ENCODE results near the gene CST3.
"Not testable (repeated sequence)": the region's sequence is repeated elsewhere in the genome, so short reads cannot be mapped to it uniquely, and the experiment has no call there.

CST3 gene, protein sequence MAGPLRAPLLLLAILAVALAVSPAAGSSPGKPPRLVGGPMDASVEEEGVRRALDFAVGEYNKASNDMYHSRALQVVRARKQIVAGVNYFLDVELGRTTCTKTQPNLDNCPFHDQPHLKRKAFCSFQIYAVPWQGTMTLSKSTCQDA

GRCh38 chr20:23637282-23638221 lies at the start of gene CST3:
Gene CST3, minus strand, starts transcription at chr20:23637955. Its CDS starts 93 bp downstream, at chr20:23637862.
- no peak for FAIRE-seq

- no peak for FAIRE-seq
These were observed 48.4 kb upstream of the CST3 start for GRCh38 chr20:23686046-23686750.

DNA sequence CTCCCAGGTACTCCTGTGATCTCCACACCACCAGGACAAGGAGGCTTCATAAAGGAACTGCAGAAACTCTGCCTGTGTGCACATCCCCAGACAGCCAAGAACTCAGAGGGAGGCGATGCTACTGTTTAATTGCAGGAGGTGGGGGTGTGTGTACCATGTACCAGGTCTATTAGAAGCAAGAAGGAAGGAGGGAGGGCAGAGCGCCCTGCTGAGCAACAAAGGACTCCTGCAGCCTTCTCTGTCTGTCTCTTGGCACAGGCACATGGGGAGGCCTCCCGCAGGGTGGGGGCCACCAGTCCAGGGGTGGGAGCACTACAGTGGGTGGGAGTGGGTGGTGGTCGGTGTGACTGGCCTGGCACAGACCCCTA lies 47.8 kb upstream of the CST3 start:
- not testable (repeated sequence) for FAIRE-seq

- FAIRE-seq, result no peak
These were observed 46.5 kb upstream of the CST3 start for GRCh38 chr20:23684261-23684660.

DNA sequence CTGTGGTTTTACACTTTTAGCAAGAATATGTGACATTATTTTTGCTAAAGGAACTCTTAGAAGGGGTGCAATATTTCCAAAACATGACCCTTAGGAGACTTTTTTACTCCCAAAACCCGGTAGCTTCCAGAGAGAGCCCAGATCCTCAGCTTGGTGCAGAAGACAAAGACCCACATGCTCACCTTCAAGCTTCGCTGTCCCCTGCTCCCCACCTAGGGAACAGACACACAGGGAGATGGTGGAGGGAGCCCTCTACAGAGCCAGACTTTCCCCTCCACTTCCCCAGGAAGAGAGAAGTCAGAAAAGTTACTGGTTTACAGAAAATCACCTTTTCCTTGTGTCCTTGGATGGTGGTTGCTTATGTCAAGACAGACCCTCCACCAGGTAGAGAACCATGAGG lies 46.1 kb upstream of the CST3 start:
- no peak for FAIRE-seq

GRCh38 chr20:23683281-23683680 lies 45.5 kb upstream of the CST3 start:
- FAIRE-seq, result no peak

DNA sequence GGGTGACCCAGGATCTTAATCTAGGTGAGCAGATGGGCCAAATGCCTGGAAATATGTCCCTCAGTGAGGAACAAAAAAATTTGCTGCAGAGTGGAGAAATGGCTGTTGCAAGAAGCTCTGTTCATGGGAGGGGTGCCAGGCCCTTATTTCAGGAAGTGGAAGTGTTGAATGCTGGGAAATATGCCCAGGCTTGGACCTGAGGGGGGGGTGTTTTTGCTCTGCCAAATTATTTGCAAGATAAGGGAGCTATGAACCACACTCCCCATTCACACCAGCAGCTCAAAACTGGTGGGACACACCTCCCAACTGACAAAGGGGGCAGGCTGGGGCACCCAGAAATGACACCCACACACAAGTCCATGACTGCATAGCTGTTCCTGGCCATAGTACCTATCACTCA lies 42.4 kb upstream of the CST3 start:
- no peak for FAIRE-seq

DNA sequence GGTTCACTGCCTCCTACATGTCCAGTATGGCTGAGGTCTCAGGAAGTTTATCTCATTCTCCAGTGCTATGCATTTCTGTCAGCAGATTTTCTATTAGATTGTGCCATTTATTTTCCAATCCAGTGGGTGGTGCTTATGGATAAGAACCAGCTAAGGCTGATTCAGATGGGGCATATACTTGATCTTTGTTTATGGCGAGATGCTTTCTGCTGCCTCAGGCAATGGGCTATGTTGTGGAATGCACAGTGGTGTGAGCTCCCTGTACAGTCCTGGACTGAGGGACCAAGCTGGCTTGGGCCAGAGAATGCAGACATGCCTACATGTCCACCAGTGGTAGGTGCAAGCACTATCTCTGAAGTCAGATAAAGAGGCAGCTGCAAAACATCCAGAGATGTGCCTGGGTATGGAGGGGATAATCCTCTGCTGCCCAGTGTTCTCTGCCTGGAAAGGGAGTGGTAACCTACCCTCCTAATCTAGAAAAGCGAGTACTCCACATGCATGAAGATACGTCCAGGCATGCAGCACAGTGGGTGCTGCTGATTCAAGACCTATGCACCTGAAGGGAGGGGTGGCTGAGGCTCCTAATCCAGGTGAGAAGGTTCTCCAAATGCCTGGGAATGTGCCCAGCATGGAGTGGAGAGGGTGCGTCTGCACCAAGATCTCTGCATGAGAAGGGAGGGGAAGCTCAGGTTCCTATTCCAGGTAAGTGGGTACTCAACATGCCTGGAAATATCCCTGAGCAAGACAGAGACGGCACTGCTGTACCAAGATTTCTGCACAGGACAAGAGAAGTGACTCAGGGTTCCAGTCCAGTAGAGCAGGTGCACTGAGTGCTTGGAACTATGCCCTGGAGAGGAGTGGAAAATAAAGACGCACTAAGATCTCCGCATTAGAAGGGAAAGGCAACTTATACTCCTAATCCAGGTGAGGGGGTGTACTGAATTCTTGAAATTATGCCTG lies 41.7 kb upstream of the CST3 start:
- no peak for FAIRE-seq

DNA sequence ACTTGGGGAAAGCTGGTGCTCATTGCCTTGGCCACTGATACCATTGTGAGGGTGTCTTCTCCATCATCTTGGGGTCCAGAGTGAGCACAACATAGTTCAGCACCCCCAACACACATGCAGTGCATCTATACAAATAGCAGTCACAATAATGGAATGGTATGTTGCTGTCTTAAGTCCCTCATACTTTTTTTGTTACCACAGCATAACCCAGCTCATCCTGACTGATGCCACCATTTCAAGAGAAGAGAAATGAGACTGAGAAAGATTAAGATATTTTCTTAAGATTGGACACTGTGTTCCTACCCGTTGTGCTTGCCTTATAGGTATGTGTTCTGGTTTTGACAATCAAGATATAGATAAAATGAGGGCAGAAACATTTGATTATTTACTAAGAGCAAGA lies 35.5 kb upstream of the CST3 start:
- no peak for FAIRE-seq

GRCh38 chr20:23672158-23672557 lies 34.4 kb upstream of the CST3 start:
- FAIRE-seq, result no peak

DNA sequence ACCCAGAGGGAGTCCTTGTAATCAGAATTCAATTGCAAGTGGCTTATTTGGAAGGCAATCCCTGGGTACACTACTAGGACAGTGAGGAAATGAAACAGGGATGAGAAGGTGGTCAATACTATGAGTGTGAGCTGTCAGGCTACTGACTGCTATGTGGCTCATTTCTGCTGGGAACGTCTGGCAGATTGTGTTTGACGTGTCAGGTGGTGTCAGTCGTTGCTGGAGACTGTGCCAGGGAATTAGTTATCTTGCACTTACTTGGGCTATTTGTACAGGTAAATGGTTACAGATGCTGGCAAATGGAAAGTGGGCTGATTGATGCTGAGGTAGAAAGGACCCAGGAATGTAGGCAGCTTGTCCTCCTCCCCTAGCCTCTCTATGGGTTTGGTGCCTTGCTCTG lies 33.7 kb upstream of the CST3 start:
- FAIRE-seq, result no peak

GRCh38 chr20:23670361-23670760 lies 32.6 kb upstream of the CST3 start:
- no peak for FAIRE-seq

DNA sequence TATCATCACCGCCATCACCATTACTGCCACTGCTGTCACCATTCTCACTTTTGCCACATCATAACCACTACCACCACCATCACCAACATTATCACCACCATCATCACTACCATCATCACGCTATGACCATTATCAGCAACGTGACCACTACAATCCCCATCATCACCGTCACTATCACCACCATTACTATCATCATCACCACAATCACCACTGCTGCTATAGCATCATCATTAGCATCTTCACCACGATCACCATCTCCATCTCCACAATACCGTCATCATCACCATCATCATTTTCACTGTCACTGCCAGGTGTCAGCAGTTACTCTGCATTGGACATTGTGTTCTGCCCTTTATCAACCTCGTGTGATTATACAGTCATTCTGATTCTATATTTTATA lies 32.1 kb upstream of the CST3 start:
- FAIRE-seq, result no peak

DNA sequence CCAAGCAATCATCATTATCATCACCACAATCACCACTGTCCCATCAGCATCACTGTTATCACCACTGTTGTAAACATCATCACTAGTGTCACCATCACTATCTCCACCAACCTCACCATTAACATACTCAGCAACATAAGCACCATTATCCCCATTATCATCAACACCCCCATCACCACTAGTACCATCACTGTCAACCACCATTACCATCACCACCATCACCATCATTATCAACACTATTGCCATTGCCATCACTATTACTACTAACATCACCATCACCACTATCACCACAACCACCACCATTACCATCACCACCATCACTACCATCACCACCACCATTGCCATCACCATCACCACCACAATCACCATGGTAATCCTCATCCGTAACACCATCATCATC lies 31.6 kb upstream of the CST3 start:
- no peak for FAIRE-seq

DNA sequence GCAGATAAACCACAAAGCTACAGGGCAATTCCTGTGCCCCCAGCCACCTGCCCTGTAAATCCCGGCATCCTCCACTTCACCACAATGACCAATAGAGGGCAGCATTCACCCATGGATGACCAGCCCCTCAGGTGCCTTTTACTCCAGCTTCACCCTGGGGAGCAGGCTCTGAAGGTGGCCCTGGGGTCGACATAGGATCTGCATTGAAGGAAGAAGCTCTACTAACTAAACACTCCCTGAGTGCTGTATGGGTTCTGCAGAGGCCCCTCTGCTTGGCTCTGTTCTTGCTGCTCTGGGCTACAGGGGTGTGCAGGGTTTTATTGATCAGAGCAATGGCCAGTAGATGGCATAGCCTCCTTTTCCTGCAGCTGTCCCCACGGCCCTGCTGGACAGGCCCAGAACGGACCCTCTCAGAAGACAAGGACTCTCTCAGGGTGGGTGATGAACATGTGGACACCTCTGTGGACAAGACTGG lies 30.8 kb upstream of the CST3 start:
- FAIRE-seq, result no peak

- no peak for FAIRE-seq
These were observed 29.9 kb upstream of the CST3 start for GRCh38 chr20:23667666-23668065.

GRCh38 chr20:23666698-23667097 lies 28.9 kb upstream of the CST3 start:
- FAIRE-seq, result no peak

DNA sequence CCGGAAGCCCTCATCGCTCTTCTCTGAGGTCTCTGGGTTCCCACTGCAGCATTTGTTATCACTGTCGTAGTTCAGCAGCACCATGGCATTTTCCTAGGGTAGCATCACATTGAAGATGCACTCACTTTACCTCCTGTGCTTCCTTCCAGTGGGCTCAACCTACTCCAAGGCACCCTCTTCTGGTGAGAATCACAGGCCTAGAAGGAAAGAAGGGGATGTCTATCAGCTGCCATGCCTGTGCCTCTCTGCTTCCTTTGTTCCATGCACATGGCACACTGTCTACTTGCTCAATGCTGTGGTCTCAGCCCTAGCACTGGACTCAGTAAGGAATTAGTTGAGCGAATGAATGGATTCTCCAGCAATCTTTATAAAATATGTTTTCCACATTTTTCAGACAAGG lies 28.4 kb upstream of the CST3 start:
- no peak for FAIRE-seq

- FAIRE-seq, result no peak
These were observed 27.2 kb upstream of the CST3 start for GRCh38 chr20:23664954-23665353.

- not testable (repeated sequence) for FAIRE-seq
These were observed 26.3 kb upstream of the CST3 start for GRCh38 chr20:23664046-23664445.

GRCh38 chr20:23663180-23663579 lies 25.4 kb upstream of the CST3 start:
- no peak for FAIRE-seq

DNA sequence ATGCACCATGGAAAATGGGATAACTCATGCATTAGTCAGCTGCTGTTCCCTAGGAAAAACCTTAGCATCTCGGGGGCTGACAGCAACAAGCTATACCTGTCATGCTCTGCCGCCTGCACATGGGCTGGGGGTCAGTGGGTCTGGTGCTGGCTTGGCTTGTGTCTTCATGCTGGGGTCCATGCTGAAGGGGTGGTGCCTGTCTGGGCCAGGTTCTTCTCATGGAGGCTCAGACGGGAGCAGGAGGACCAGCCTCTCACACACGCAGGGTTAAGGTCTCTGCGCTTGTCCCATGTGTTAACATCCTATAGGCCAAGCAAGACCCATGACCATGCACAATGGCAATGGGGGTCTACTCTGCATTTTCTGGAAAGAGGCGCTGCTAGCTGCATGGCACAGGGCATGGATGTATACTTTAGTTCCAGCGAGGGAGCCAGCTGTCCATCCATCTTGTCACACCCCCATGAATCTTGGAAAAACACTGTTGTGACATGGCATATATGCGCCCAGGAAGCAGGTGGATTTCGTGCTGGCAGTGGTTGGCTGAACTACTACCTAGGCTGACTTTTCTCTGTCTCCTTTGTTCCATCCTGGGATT lies 24.6 kb upstream of the CST3 start:
- no peak for FAIRE-seq

All from G401.6 (cell line).